H9 (cell line): Measurements from ENCODE around the gene CKS1B. TPM values are rescaled to one million over a fixed set of nuclear protein-coding genes. Genes with fewer than 3 reads are reported as not detected.

ENCODE experiments used
- DNase-seq: peaks from one replicate; pipeline ENCODE4 v3.0.0-alpha.2; 2017
- H2AFZ ChIP-seq: one replicate; pipeline ENCODE4 v1.6.1; 2013; ENCODE audit warnings: mild to moderate bottlenecking, low read length, control low read depth, moderate library complexity
- H2AK5ac ChIP-seq: 2 replicates; pipeline ENCODE4 v1.6.1; 2013; ENCODE audit warnings: low read length, control low read depth, mixed read lengths; ENCODE audit not compliant: insufficient read length
- H2BK120ac ChIP-seq: one replicate; pipeline ENCODE4 v1.6.1; 2013; ENCODE audit warnings: low read depth, mild to moderate bottlenecking, low read length, control low read depth, inconsistent platforms; ENCODE audit not compliant: poor library complexity, severe bottlenecking
- H2BK12ac ChIP-seq: 2 replicates; pipeline ENCODE4 v1.6.1; 2013; ENCODE audit warnings: low read length, control low read depth, mixed read lengths, low read depth; ENCODE audit not compliant: insufficient read length
- H2BK15ac ChIP-seq: 2 replicates; pipeline ENCODE4 v1.6.1; 2013; ENCODE audit warnings: low read depth, low read length, control low read depth
- H2BK20ac ChIP-seq: one replicate; pipeline ENCODE4 v1.6.1; 2013; ENCODE audit warnings: low read depth, mild to moderate bottlenecking, low read length, control low read depth, inconsistent platforms; ENCODE audit not compliant: poor library complexity, severe bottlenecking
- H2BK5ac ChIP-seq: 2 replicates; pipeline ENCODE4 v1.6.1; 2013; ENCODE audit warnings: low read length, control low read depth, mixed read lengths; ENCODE audit not compliant: insufficient read length
- H3K14ac ChIP-seq: 2 replicates; pipeline ENCODE4 v1.6.1; 2013; ENCODE audit warnings: low read length, control low read depth; ENCODE audit not compliant: insufficient read depth
- H3K18ac ChIP-seq: 2 replicates; pipeline ENCODE4 v1.6.1; 2013; ENCODE audit warnings: low read depth, mild to moderate bottlenecking, mixed read lengths, low read length, control low read depth; ENCODE audit not compliant: insufficient read length
- H3K23ac ChIP-seq: 2 replicates; pipeline ENCODE4 v1.6.1; 2013; ENCODE audit warnings: low read length, control low read depth, mixed read lengths, low read depth; ENCODE audit not compliant: insufficient read length
- H3K23me2 ChIP-seq: 2 replicates; pipeline ENCODE4 v1.6.1; 2013; ENCODE audit warnings: low read depth, mild to moderate bottlenecking, mixed read lengths, low read length, control low read depth; ENCODE audit not compliant: insufficient read length, poor library complexity, severe bottlenecking
- H3K27ac ChIP-seq: 2 replicates; pipeline ENCODE4 v1.5.1; 2013; ENCODE audit warnings: low read length, control low read depth, mixed read lengths, low read depth; ENCODE audit not compliant: insufficient read length
- H3K27me3 ChIP-seq: 2 replicates; pipeline ENCODE4 v1.6.1; 2013; ENCODE audit warnings: low read length, control low read depth, inconsistent platforms; ENCODE audit not compliant: insufficient read depth
- H3K4ac ChIP-seq: 2 replicates; pipeline ENCODE4 v1.6.1; 2013; ENCODE audit warnings: low read depth, mild to moderate bottlenecking, control low read depth, inconsistent platforms, low read length, moderate library complexity
- H3K4me1 ChIP-seq: 2 replicates; pipeline ENCODE4 v1.6.1; 2013; ENCODE audit warnings: low read length, control low read depth, inconsistent platforms; ENCODE audit not compliant: insufficient read depth
- H3K4me2 ChIP-seq: 2 replicates; pipeline ENCODE4 v1.6.1; 2013; ENCODE audit warnings: low read length, control low read depth, mixed read lengths; ENCODE audit not compliant: insufficient read length, insufficient read depth
- H3K56ac ChIP-seq: 2 replicates; pipeline ENCODE4 v1.6.1; 2013; ENCODE audit warnings: low read depth, mild to moderate bottlenecking, mixed read lengths, low read length, control low read depth; ENCODE audit not compliant: insufficient read length
- H3K79me1 ChIP-seq: 2 replicates; pipeline ENCODE4 v1.6.1; 2013; ENCODE audit warnings: low read depth, mild to moderate bottlenecking, moderate library complexity, low read length, control low read depth, inconsistent platforms; ENCODE audit not compliant: insufficient read depth, poor library complexity, severe bottlenecking
- H3K79me2 ChIP-seq: 2 replicates; pipeline ENCODE4 v1.6.1; 2013; ENCODE audit warnings: low read length, control low read depth, inconsistent platforms; ENCODE audit not compliant: insufficient read depth
- H3K9ac ChIP-seq: 2 replicates; pipeline ENCODE4 v1.6.1; 2013; ENCODE audit warnings: low read length, control low read depth, mixed read lengths; ENCODE audit not compliant: insufficient read length; ENCODE audit errors: extremely low read depth
- H3K9me3 ChIP-seq: one replicate; pipeline ENCODE4 v1.6.1; 2013; ENCODE audit warnings: low read depth, low read length, inconsistent platforms; ENCODE audit not compliant: control insufficient read depth
- H3T11ph ChIP-seq: one replicate; pipeline ENCODE4 v1.6.1; 2013; ENCODE audit warnings: mild to moderate bottlenecking, low read length, control low read depth, inconsistent platforms
- H4K20me1 ChIP-seq: one replicate; pipeline ENCODE4 v1.6.1; 2013; ENCODE audit not compliant: control insufficient read depth, insufficient read length, insufficient read depth
- H4K5ac ChIP-seq: 2 replicates; pipeline ENCODE4 v1.6.1; 2013; ENCODE audit warnings: low read depth, mild to moderate bottlenecking, mixed read lengths, low read length, control low read depth; ENCODE audit not compliant: insufficient read length
- H4K8ac ChIP-seq: replicated peaks from 2 replicates; pipeline ENCODE4 v1.6.1; 2013; ENCODE audit warnings: low read length, control low read depth, mixed read lengths, low read depth; ENCODE audit not compliant: insufficient read length
- H4K91ac ChIP-seq: 2 replicates; pipeline ENCODE4 v1.6.1; 2013; ENCODE audit warnings: low read depth, mild to moderate bottlenecking, moderate library complexity, mixed read lengths, low read length, control low read depth; ENCODE audit not compliant: insufficient read length
- H3K27ac Mint-ChIP-seq, 3 experiments: 2 replicates in 2 of 3; 3 replicates in 1 of 3; pipeline ENCODE4 v1.8.0; 2020 to 2021; ENCODE audit warnings: mixed read lengths in 3 of 3, mild to moderate bottlenecking in 1 of 3, moderate library complexity in 1 of 3
- H3K27me3 Mint-ChIP-seq: 2 replicates; pipeline ENCODE4 v1.8.0; 2021; ENCODE audit warnings: low read depth, mild to moderate bottlenecking, moderate library complexity, mixed read lengths
- H3K36me3 Mint-ChIP-seq, 3 experiments: 2 replicates in 2 of 3; 3 replicates in 1 of 3; pipeline ENCODE4 v1.8.0; 2020 to 2021; ENCODE audit warnings: low read depth in 3 of 3, mixed read lengths in 3 of 3; ENCODE audit not compliant: insufficient read depth in 1 of 3
- H3K4me1 Mint-ChIP-seq, 2 experiments: 2 replicates each; pipeline ENCODE4 v1.8.0; 2020; ENCODE audit warnings: mixed read lengths in 2 of 2
- H3K4me3 Mint-ChIP-seq, 2 experiments: 2 replicates in 1 of 2; 3 replicates in 1 of 2; pipeline ENCODE4 v1.8.0; 2020 to 2021; ENCODE audit warnings: mild to moderate bottlenecking in 2 of 2, mixed read lengths in 2 of 2, moderate library complexity in 1 of 2
- H3K9me3 Mint-ChIP-seq, 2 experiments: 2 replicates in 1 of 2; 3 replicates in 1 of 2; pipeline ENCODE4 v1.8.0; 2020; ENCODE audit warnings: mild to moderate bottlenecking in 2 of 2, mixed read lengths in 2 of 2, moderate library complexity in 1 of 2
- WGBS: extraction: QIAGEN DNeasy Blood & Tissue Kit; methylation state at CpG from one replicate; pipeline ENCODE4 v1.1.7; 2013; ENCODE audit warnings: missing lambda C conversion rate, low lambda C conversion rate, mixed read lengths; ENCODE audit not compliant: insufficient read length; ENCODE audit errors: extremely low coverage; 5-methylcytosine and 5-hydroxymethylcytosine counted together
- total RNA-seq: library from RNA; stranded (reverse); gene quantifications from 2 replicates; pipeline ENCODE4 v1.2.1, GENCODE V29; 2021
- TF ChIP-seq, protein P1 (sequence below): fragments of 200-600 bp; sonication (generic); conservative IDR thresholded peaks from 3 replicates; pipeline ENCODE4 v1.8.0; 2021; ENCODE audit warnings: antibody characterized with exemption, mild to moderate bottlenecking

CKS1B gene
- total RNA-seq, 1 experiment from 2014 or later, result 279 TPM

DNA sequence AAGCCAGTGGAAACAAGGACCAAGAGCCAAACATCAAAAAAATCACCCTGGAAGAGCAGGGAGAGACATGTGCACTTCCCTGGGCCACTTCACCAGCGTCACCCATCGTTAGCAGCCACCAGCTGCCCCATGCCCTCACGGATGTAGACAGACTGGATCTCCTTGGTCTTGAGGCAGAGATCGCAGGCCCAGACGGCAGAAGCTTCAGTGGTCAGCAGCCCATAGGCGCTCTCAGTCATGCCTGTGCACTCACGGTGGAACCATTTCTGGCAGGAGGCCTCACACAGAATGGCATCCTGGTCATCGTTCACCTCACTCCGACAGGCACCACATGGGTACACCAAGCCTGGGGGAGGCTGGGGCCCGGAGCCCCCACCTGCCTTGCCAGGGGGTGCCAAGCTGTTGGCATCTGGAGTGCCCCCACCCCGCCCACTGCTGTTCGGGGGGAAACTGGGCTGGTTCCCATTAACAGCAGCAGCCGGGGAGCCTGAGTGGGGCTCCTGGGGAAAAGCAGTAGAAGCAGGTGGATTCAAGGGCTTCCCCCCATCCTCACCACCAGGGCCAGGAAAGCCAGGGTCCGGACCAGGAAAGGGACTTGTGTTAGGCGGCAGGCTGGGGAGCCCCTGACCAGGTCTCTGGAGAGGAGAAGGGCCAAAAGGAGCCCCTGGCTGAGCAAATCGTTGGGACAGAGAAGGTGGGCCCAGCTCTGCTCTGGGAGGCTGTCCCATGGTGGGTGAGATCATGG, 15.6 kb upstream of the CKS1B start:
- no CpG with 5 or more reads among the region's 16 CpGs for WGBS
- peak overlapping the region in 1 of 2 experiments; percentile 46; a peak in 2 of 5 replicates for H3K4me3 Mint-ChIP-seq

More for the DNA sequence above, 15.6 kb upstream of the CKS1B start:
- no peak overlapping the region for H2BK5ac ChIP-seq
- H4K20me1 ChIP-seq, result no peaks in the 10 kb centered on the region
- no peak overlapping the region for H3T11ph ChIP-seq
- no peak overlapping the region for H3K18ac ChIP-seq
- peaks cover 14 to 44% (median 32%) of the 10 kb centered on the region in 3 experiments; a peak in 6 of 7 replicates for H3K36me3 Mint-ChIP-seq
- peaks cover 16% of the 10 kb centered on the region for H3K23me2 ChIP-seq
- TF ChIP-seq, protein P1, sequence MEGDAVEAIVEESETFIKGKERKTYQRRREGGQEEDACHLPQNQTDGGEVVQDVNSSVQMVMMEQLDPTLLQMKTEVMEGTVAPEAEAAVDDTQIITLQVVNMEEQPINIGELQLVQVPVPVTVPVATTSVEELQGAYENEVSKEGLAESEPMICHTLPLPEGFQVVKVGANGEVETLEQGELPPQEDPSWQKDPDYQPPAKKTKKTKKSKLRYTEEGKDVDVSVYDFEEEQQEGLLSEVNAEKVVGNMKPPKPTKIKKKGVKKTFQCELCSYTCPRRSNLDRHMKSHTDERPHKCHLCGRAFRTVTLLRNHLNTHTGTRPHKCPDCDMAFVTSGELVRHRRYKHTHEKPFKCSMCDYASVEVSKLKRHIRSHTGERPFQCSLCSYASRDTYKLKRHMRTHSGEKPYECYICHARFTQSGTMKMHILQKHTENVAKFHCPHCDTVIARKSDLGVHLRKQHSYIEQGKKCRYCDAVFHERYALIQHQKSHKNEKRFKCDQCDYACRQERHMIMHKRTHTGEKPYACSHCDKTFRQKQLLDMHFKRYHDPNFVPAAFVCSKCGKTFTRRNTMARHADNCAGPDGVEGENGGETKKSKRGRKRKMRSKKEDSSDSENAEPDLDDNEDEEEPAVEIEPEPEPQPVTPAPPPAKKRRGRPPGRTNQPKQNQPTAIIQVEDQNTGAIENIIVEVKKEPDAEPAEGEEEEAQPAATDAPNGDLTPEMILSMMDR, result no peak
- no peak overlapping the region for H3K14ac ChIP-seq
- no peaks in the 10 kb centered on the region for H3K27me3 Mint-ChIP-seq
- no peak overlapping the region; a peak in 1 of 7 replicates for H3K27ac Mint-ChIP-seq
- peaks cover 6% of the 10 kb centered on the region; the same call in 1 of the 2 replicates for H3K4me1 ChIP-seq
- H3K56ac ChIP-seq, result no peak overlapping the region
- no peaks in the 10 kb centered on the region for H3K27me3 ChIP-seq
- H3K9me3 Mint-ChIP-seq, result no peaks in the 10 kb centered on the region
- H4K91ac ChIP-seq, result no peak overlapping the region
- peaks cover 63 to 69% of the 10 kb centered on the region in 2 experiments for H3K4me1 Mint-ChIP-seq
- no peaks in the 10 kb centered on the region for H3K9me3 ChIP-seq
- no peak overlapping the region for H2BK12ac ChIP-seq
- no peak overlapping the region for H3K4ac ChIP-seq
- no peak overlapping the region for H2BK15ac ChIP-seq
- no peak overlapping the region for H2BK120ac ChIP-seq
- no peaks in the 10 kb centered on the region; the same call in 1 of the 2 replicates for H3K79me2 ChIP-seq
- H2AK5ac ChIP-seq, result no peak overlapping the region
- no peak overlapping the region for H4K8ac ChIP-seq
- no peak overlapping the region for H3K23ac ChIP-seq
- no peak overlapping the region for H4K5ac ChIP-seq
- H2BK20ac ChIP-seq, result no peak overlapping the region
- no peak for DNase-seq
- H3K79me1 ChIP-seq, result no peaks in the 10 kb centered on the region
- no peak overlapping the region for H3K4me2 ChIP-seq
- H2AFZ ChIP-seq, result no peak overlapping the region
- H3K9ac ChIP-seq, result no peak overlapping the region
- no peak overlapping the region for H3K27ac ChIP-seq
